Subcutaneous adipose tissue (tissue), 4 donors: ENCODE data around the gene BAHCC1. TPM values are rescaled to one million over a fixed set of nuclear protein-coding genes. Genes with fewer than 3 reads are reported as not detected.

Experiments used
- CTCF ChIP-seq: fragments of 450-650 bp; IDR thresholded peaks from one replicate; pipeline ENCODE4 v1.5.1; 2016; ENCODE audit warnings: low read depth, mild to moderate bottlenecking, control low read depth, antibody characterized with exemption, moderate library complexity
- total RNA-seq, 4 donors: library from RNA; depleted of rRNA; stranded (reverse); fragments of >200 nt; gene quantifications; one replicate each; pipeline ENCODE4 v1.1.0, GENCODE V29; 2016

The BAHCC1 gene
- total RNA-seq, 4 donors from 2014 or later, result 2.6 to 24.1 (median 5.7) TPM

- TF ChIP-seq CTCF, result no peak
Measured at GRCh38 chr17:81420769-81421462, 25.7 kb downstream of the BAHCC1 start.

- no peak for TF ChIP-seq CTCF
Measured at GRCh38 chr17:81422776-81423697, 27.8 kb downstream of the BAHCC1 start.

GRCh38 chr17:81423698-81424071, 28.4 kb downstream of the BAHCC1 start:
- TF ChIP-seq CTCF, result no peak

- TF ChIP-seq CTCF, result no peak
Measured at GRCh38 chr17:81424151-81425017, 29.1 kb downstream of the BAHCC1 start.

GRCh38 chr17:81426393-81427172, 31.3 kb downstream of the BAHCC1 start:
- no peak for TF ChIP-seq CTCF

GRCh38 chr17:81427173-81428120, 32.2 kb downstream of the BAHCC1 start:
- TF ChIP-seq CTCF, result no peak
